MM.1S (cell line): ENCODE measurements around the gene GOLGA3.
"Not testable (repeated sequence)": the region's sequence is repeated elsewhere in the genome, so short reads cannot be mapped to it uniquely, and the experiment has no call there.

ENCODE experiments used
- DNase-seq: peaks from one replicate; pipeline ENCODE4 v3.0.0-alpha.2; 2015
- H2AFZ ChIP-seq: fragments of 300-600 bp; sonication (generic); 2 replicates; pipeline ENCODE4 v1.6.0; 2016; ENCODE audit warnings: antibody characterized with exemption, low read length
- H3F3A ChIP-seq: fragments of 300-600 bp; sonication (generic); 2 replicates; pipeline ENCODE4 v1.6.1; 2016; ENCODE audit warnings: mild to moderate bottlenecking, antibody characterized with exemption, low read length, moderate library complexity, mixed read lengths; ENCODE audit not compliant: insufficient read depth
- H3K27ac ChIP-seq: fragments of 300-600 bp; sonication (generic); 2 replicates; pipeline ENCODE4 v1.5.1; 2016; ENCODE audit warnings: mild to moderate bottlenecking, low read length
- H3K27me3 ChIP-seq: fragments of 300-600 bp; sonication (generic); replicated peaks from 2 replicates; pipeline ENCODE4 v1.6.0; 2016; ENCODE audit warnings: low read length; ENCODE audit not compliant: insufficient read depth
- H3K36me3 ChIP-seq: fragments of 300-600 bp; sonication (generic); replicated peaks from 2 replicates; pipeline ENCODE4 v1.6.1; 2016; ENCODE audit warnings: mild to moderate bottlenecking, low read length, mixed read lengths; ENCODE audit not compliant: insufficient read depth
- H3K4me1 ChIP-seq: fragments of 300-600 bp; sonication (generic); 2 replicates; pipeline ENCODE4 v1.6.1; 2016; ENCODE audit warnings: low read length, mixed read lengths
- H3K4me2 ChIP-seq: fragments of 300-600 bp; sonication (generic); 2 replicates; pipeline ENCODE4 v1.6.0; 2016; ENCODE audit warnings: low read depth, low read length
- H3K4me3 ChIP-seq: fragments of 300-600 bp; sonication (generic); 2 replicates; pipeline ENCODE4 v1.5.1; 2016; ENCODE audit warnings: low read length, mixed read lengths
- H3K79me2 ChIP-seq: fragments of 300-600 bp; sonication (generic); 2 replicates; pipeline ENCODE4 v1.6.1; 2016; ENCODE audit warnings: mixed run types, low read length, mixed read lengths
- H3K9ac ChIP-seq: fragments of 300-600 bp; sonication (generic); 2 replicates; pipeline ENCODE4 v1.6.1; 2016; ENCODE audit warnings: low read length, mixed read lengths
- H3K9me2 ChIP-seq: fragments of 300-600 bp; sonication (generic); replicated peaks from 2 replicates; pipeline ENCODE4 v1.6.1; 2016; ENCODE audit warnings: mild to moderate bottlenecking, low read length, mixed read lengths; ENCODE audit not compliant: insufficient read depth
- H3K9me3 ChIP-seq: fragments of 300-600 bp; sonication (generic); replicated peaks from 2 replicates; pipeline ENCODE4 v1.6.1; 2016; ENCODE audit warnings: mild to moderate bottlenecking, low read length, mixed read lengths; ENCODE audit not compliant: insufficient read depth
- H4K20me1 ChIP-seq: fragments of 300-600 bp; sonication (generic); 2 replicates; pipeline ENCODE4 v1.6.1; 2016; ENCODE audit warnings: mild to moderate bottlenecking, low read length, moderate library complexity, mixed read lengths; ENCODE audit not compliant: insufficient read depth
- CTCF ChIP-seq: fragments of 300-600 bp; sonication (generic); IDR thresholded peaks from 2 replicates; pipeline ENCODE4 v1.5.1; 2016; ENCODE audit warnings: antibody characterized with exemption, low read length, mixed read lengths
- EZH2 ChIP-seq: fragments of 300-600 bp; sonication (generic); optimal IDR thresholded peaks from 2 replicates; pipeline ENCODE3; 2017; ENCODE audit warnings: low read depth, mild to moderate bottlenecking, antibody characterized with exemption, low read length, mixed read lengths
- EZH2phosphoT487 ChIP-seq: fragments of 300-600 bp; sonication (generic); IDR thresholded peaks from 2 replicates; pipeline ENCODE4 v1.6.1; 2018; ENCODE audit warnings: antibody characterized with exemption, low read length

GOLGA3 gene

DNA sequence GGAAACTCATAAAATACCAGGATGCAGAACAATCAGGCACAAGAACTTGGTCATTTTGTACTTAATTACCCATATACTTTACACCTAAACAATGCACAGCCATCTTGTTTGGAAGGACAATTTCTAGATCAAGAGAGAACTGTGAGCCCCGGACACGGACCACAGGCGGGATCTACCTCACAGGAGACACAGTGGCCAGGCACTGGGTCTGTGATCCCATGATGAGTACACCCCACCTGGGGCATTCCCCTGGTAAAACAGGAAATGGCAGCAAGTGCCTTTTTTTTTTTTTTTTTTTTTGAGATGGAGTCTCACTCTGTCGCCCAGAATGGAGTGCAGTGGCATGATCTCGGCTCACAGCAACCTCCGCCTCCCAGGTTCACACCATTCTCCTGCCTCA, 15.2 kb downstream of the GOLGA3 start:
- Histone ChIP-seq H3K9ac (no peak overlapping the region), H3K4me1 (no peaks in the 10 kb centered on the region), H3K27me3 (no peaks in the 10 kb centered on the region), H3K9me3 (no peaks in the 10 kb centered on the region), H3K4me3 (no peak overlapping the region), H3K9me2 (no peaks in the 10 kb centered on the region), H4K20me1 (no peaks in the 10 kb centered on the region), H3K4me2 (no peak overlapping the region), H3F3A (no peaks in the 10 kb centered on the region), H3K27ac (no peak overlapping the region), H3K79me2 (no peaks in the 10 kb centered on the region), H3K36me3 (no peaks in the 10 kb centered on the region), H2AFZ (no peak overlapping the region)
- no peak for TF ChIP-seq CTCF
- TF ChIP-seq EZH2: no peak
- no peak for TF ChIP-seq EZH2phosphoT487
- no peak for DNase-seq

DNA sequence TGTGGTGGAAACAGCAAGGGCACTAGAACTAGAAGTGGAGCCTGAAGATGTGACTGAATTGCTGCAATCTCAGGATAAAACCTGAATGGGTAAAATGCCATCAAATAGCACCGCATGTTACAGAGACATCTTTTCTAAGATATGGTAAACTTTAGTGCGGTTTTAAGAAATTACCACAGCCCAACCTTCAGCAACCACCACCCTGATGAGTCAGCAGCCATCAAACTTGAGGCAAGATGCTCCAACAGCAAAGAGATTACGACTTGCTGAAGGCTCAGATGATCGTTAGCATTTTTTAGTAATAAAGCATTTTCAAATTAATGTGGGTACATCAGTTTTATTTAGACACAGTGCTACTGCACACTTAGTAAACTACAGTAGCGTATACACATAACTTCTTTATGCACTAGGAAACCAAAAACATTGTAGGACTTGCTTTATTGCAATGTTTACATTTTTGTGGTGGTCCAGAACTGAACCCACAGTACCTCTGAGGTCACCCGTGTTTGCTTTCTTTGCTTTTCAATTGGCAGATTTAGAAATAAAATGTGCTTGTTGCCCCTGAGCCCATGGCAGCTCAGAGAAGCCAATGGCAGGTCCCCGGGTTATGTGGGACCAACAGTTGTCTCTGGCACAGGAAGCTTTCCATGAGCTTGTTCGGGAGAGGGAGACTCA, 15.9 kb downstream of the GOLGA3 start:
- H3K36me3 ChIP-seq: no peaks in the 10 kb centered on the region
- H3K9me2 ChIP-seq: no peaks in the 10 kb centered on the region
- TF ChIP-seq CTCF (no peak), EZH2phosphoT487 (no peak), EZH2 (no peak)
- no peak overlapping the region for H3K27ac ChIP-seq
- no peaks in the 10 kb centered on the region for H3F3A ChIP-seq
- no peak overlapping the region for H2AFZ ChIP-seq
- H3K4me1 ChIP-seq: no peaks in the 10 kb centered on the region
- no peaks in the 10 kb centered on the region for H3K27me3 ChIP-seq
- no peak overlapping the region for H3K9ac ChIP-seq
- H4K20me1 ChIP-seq: no peaks in the 10 kb centered on the region
- H3K79me2 ChIP-seq: no peaks in the 10 kb centered on the region
- no peak for DNase-seq
- H3K9me3 ChIP-seq: no peaks in the 10 kb centered on the region
- no peak overlapping the region for H3K4me2 ChIP-seq
- no peak overlapping the region for H3K4me3 ChIP-seq

DNA sequence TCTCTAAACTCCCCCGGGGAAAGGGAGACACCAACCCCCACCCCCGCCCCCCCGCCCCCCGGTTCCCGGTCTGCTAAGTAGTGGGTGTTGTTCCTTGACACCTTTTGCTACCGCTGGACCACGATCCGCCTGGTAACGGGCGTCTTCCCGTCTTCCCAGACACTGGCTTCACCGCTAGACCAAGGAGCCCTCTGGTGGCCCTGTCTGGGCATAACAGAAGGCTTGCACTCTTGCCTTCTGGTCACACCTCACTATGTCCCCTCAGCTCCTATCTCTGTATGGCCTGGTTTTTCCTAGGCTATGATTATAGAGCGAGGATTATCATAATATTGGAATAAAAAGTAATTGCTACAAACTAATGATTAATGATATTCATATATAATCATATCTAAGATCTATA, 19.3 kb downstream of the GOLGA3 start:
- not testable (repeated sequence) for DNase-seq, H3K27ac ChIP-seq, H3K79me2 ChIP-seq, H3K36me3 ChIP-seq, H3K9me2 ChIP-seq, H3F3A ChIP-seq, H4K20me1 ChIP-seq, H2AFZ ChIP-seq, H3K27me3 ChIP-seq, H3K4me2 ChIP-seq, H3K9me3 ChIP-seq, H3K4me1 ChIP-seq, H3K9ac ChIP-seq, H3K4me3 ChIP-seq

DNA sequence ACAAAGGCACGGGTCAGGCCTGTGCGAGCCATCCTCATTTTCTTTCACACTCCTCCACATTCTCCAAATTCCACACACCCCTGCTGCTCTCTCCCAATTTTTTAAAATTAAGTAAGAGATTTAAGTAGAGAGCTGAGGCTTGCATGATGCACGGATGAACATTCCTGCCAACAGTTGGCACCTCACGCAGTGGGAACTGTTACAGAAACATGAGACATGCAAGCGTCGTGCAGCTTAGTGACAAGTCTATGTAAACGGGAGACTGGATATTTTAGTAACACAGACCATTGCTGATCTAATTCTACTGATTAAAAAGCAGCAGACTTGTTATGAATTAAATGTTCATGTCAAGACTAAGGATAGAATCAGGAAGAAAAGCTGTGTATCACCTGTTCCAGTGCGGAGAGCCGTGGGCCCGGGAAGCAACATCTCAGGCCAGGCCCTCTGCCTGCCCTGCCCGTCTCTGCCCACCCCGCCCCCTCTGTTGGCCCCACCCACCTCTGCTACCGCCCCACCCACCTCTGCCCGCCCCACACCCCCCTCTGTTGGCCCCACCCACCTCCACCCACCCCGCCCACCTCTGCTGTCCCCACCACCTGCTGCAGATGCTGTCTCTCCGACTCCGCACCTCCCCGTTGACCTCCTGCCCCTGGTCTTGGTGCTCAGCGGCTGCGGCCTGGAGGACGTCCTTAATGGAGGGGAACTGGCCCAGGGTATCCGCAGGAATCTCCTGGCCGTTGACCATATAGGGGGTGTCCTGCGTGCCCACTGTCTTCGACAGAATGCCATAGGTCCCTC, 21.2 kb downstream of the GOLGA3 start:
- no peaks in the 10 kb centered on the region for H3K79me2 ChIP-seq
- no peak overlapping the region for H3K27ac ChIP-seq
- H3K9ac ChIP-seq: no peak overlapping the region
- H3K9me3 ChIP-seq: no peaks in the 10 kb centered on the region
- H3F3A ChIP-seq: no peaks in the 10 kb centered on the region
- no peak for DNase-seq
- H3K4me3 ChIP-seq: no peak overlapping the region
- no peaks in the 10 kb centered on the region for H3K36me3 ChIP-seq
- H2AFZ ChIP-seq: no peak overlapping the region
- H4K20me1 ChIP-seq: no peaks in the 10 kb centered on the region
- H3K4me1 ChIP-seq: no peaks in the 10 kb centered on the region
- H3K27me3 ChIP-seq: no peaks in the 10 kb centered on the region
- TF ChIP-seq CTCF (no peak), EZH2phosphoT487 (no peak), EZH2 (no peak)
- no peak overlapping the region for H3K4me2 ChIP-seq
- no peaks in the 10 kb centered on the region for H3K9me2 ChIP-seq
